GM12873 (cell line): Measurements from ENCODE around the gene DEGS1.

ENCODE experiments used
- TF ChIP-seq, protein P1 (sequence below): IDR thresholded peaks from 2 replicates; pipeline ENCODE4 v1.5.1; 2012; ENCODE audit warnings: low read depth, mild to moderate bottlenecking, moderate library complexity, low read length, control low read depth; ENCODE audit not compliant: insufficient read depth; ENCODE audit errors: missing control alignments

Gene DEGS1

DNA sequence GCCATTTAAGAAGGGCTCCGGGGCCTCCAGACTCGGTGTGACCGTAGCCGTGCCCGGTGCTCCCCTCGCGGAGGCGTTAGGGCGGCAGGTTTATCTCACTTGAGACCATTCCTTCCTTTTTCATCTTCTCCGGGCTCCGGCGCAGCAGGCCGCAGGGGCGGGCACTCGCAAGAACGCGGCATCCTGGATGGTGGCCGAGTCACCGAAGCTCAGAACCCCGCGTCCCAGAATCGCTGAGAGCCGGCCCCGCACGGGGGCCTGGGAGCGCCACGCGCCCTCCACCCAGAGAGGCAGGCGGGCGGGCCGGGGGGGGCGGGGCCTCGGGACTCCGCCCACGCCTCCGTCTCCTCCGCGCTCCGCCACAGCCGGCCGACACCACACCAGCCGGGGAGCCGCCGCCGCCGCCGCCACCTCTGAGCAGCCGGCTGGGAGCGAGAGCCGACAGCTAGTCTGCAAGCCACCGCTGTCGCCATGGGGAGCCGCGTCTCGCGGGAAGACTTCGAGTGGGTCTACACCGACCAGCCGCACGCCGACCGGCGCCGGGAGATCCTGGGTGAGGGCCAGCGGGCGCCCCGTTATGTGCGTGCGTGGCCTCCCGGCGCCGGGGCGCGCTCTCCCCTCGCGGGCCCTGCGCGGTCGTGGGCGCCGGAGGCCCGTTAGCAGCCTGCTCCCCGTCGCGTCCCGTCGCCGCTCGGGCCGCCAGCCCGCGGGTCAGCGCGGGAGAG lies at the start of gene DEGS1:
DEGS1 (plus strand) TSS at position 375 of the 725 bp plus-strand sequence; CDS start at position 472, 97 bp downstream.
- TF ChIP-seq, protein P1, sequence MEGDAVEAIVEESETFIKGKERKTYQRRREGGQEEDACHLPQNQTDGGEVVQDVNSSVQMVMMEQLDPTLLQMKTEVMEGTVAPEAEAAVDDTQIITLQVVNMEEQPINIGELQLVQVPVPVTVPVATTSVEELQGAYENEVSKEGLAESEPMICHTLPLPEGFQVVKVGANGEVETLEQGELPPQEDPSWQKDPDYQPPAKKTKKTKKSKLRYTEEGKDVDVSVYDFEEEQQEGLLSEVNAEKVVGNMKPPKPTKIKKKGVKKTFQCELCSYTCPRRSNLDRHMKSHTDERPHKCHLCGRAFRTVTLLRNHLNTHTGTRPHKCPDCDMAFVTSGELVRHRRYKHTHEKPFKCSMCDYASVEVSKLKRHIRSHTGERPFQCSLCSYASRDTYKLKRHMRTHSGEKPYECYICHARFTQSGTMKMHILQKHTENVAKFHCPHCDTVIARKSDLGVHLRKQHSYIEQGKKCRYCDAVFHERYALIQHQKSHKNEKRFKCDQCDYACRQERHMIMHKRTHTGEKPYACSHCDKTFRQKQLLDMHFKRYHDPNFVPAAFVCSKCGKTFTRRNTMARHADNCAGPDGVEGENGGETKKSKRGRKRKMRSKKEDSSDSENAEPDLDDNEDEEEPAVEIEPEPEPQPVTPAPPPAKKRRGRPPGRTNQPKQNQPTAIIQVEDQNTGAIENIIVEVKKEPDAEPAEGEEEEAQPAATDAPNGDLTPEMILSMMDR: no peak

DNA sequence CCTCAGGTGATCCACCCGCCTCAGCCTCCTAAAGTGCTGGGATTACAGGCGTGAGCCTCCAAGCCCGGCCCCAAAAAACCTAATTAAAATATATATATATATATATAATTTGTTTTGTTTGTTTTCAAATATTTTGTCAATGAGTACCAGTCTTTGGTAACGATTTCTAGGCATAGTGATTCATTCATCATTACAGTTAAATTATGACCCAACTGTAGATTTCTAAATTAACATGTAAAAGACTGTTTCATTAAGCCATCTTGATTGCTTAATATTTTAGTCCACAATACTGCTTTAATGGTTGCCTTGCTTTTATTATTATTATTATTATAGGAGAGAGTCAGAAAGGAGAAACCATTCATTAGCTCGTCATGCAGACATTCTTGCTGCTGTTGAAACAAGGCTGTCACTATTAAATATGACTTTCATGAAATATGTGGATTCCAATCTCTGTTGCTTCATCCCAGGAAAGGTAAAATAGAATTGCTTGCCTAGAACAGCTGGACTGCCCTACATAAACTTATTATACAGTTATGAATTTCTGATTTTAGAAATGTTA lies 49.2 kb upstream of the DEGS1 start:
- TF ChIP-seq, protein P1: no peak

DNA sequence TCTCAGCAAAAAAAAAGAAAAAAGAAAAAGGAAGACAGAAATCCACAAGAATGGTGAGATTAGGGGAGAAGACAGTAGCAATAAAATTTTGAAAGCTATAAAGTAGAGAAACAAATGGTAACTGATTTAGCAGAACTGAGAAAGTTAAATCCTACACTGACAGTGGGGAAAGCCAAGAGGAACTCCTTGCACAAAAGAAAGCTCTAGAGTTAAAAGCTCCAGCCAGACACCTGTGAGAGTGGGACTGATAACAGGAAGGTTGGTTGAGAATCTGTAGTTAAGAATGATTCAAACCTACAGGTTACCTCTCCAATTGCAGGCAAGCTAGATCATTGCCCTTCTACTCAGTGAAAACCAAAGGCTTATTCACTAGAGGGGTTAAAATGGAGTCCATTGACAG lies 45.5 kb upstream of the DEGS1 start:
- TF ChIP-seq, protein P1: no peak

DNA sequence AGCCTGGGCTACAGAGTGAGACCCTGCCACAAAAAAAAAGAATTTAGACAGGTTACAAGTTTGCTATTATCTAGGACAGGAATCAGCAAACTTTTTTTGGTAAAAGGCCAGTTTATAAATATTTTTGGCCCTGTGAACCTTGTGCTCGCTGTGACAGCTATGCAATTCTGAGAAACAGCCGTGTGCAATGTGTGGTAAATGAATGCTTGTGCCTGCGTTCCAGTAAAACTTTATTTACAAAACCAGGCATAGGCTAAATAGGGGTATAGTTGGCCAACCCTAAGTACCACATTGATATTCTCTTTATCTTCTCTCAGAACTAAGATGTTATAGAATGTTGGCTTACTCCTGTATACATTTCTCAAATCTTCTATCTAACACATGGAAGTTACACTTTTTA lies 44.8 kb upstream of the DEGS1 start:
- TF ChIP-seq, protein P1: no peak

DNA sequence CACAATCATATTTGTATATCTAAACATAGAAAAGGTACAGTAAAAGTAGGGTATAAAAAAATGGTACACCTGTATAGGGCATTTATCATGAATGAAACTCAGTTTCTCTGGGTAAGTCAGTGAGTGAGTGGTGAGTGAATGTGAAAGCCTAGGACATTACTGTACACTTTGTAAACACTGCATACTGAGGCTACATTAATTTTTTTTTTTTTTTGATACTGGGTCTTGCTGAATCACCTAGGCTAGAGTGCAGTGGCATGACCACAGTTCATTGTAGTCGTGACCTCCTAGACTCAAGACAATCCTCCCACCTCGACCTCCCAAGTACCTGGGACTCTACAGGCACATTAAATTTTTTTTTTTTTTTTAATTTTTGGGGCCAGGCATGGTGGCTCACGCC lies 41.3 kb upstream of the DEGS1 start:
- TF ChIP-seq, protein P1: no peak

DNA sequence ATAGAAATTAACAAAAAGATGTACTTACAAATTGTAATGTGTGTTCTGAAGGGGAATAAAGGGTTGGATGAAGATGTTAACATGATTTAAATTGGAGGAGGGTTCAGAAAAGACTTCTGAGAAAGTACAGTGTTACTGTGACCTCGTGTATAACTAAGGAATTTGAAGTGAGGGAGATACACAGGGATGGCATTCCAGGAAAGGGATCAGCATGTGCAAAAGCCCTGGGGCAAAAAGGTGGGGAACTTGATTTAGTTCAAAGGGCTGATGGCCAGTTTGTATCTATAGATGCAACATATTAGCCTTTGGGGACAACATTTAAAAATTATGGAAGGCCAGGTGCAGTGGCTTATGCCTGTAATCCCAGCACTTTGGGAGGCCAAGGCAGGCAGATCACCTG lies 33.3 kb upstream of the DEGS1 start:
- TF ChIP-seq, protein P1: no peak

DNA sequence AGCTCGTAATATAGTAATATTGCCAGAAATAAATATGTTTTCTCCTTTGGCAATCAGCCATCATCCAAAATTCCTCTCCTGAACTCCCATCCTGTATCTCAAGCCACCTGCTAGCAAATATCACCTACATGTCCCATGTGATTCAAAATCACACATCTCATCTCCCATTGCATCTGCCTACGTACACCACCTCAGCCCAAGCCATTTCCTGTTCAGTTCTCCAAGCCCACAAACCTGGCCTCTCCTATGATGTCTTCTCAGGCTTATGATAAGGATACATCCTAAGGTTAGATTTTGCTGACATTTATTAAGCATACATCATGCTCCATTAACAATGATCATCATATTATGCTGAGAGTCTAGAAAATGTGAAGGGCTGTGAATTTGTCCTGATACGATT lies 31.9 kb upstream of the DEGS1 start:
- TF ChIP-seq, protein P1: no peak
